ENCODE measurements around the gene EPHB6.

The EPHB6 gene, protein sequence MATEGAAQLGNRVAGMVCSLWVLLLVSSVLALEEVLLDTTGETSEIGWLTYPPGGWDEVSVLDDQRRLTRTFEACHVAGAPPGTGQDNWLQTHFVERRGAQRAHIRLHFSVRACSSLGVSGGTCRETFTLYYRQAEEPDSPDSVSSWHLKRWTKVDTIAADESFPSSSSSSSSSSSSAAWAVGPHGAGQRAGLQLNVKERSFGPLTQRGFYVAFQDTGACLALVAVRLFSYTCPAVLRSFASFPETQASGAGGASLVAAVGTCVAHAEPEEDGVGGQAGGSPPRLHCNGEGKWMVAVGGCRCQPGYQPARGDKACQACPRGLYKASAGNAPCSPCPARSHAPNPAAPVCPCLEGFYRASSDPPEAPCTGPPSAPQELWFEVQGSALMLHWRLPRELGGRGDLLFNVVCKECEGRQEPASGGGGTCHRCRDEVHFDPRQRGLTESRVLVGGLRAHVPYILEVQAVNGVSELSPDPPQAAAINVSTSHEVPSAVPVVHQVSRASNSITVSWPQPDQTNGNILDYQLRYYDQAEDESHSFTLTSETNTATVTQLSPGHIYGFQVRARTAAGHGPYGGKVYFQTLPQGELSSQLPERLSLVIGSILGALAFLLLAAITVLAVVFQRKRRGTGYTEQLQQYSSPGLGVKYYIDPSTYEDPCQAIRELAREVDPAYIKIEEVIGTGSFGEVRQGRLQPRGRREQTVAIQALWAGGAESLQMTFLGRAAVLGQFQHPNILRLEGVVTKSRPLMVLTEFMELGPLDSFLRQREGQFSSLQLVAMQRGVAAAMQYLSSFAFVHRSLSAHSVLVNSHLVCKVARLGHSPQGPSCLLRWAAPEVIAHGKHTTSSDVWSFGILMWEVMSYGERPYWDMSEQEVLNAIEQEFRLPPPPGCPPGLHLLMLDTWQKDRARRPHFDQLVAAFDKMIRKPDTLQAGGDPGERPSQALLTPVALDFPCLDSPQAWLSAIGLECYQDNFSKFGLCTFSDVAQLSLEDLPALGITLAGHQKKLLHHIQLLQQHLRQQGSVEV

DNA sequence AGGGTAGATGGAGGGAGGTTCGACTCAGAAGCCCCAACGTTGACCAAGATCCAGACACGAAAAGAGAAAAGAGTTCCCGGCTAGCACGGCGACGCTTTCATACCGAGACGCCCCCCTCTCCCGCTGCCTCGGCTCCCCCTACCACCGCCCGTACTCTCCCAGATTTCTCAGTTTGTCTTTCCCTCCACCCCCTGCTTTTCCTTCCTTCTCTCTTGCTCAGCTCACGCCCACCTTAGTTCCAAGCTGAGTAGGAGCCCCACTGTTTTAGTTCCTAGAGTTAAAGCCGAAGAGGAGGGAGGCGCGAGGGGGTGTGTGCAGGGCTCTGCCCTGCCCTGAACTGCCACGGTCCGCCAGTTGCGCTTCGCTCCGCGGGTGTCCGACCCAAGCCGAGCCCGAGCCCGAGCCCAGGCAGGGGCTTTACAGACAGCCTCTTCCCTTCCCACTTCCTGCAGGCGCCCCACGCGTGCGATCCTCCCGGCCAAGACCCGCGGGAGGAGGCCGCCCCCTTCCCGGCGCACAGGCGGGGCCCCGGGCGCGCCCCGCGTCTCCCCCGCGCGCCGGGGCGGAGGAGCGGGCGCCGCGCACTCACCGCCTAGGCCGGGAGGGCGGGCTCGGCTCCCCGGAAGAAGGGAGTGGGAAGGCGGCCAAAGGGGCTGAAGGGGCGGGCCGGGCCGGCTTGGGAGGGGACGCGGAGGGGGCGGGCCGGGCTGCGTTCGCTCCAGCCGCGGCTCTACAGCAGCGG is at the start of gene EPHB6:
TSS of gene EPHB6 (plus strand) at position 705 of the 742 bp plus-strand sequence. CDS start 8,152 bp downstream, outside the sequence.
- Mint-ChIP-seq H3K9me3 (no peaks in the 10 kb centered on the region), H3K27ac (peak within 1 kb of the TSS; percentile 93), H3K4me1 (peaks cover 21% of the 10 kb centered on the region), H3K36me3 (no peaks in the 10 kb centered on the region), H3K4me3 (peak within 1 kb of the TSS; percentile 99), H3K27me3 (no peaks in the 10 kb centered on the region)
- DNase-seq (ENCODE audit: low spot score in 2 of 2) (peak; percentile 32 to 61), ATAC-seq (ENCODE audit: low read depth) (peak; percentile 63)

GRCh38 chr7:142805350-142806021 is 49.4 kb upstream of the EPHB6 start:
- Mint-ChIP-seq H3K27ac (peak overlapping the region; percentile 99), H3K4me1 (peaks cover 75% of the 10 kb centered on the region), H3K4me3 (no peak overlapping the region), H3K27me3 (no peaks in the 10 kb centered on the region), H3K9me3 (no peaks in the 10 kb centered on the region), H3K36me3 (peaks cover 37% of the 10 kb centered on the region)
- no peak for ATAC-seq (ENCODE audit: low read depth)
- DNase-seq (ENCODE audit: low spot score in 2 of 2) = no peak

DNA sequence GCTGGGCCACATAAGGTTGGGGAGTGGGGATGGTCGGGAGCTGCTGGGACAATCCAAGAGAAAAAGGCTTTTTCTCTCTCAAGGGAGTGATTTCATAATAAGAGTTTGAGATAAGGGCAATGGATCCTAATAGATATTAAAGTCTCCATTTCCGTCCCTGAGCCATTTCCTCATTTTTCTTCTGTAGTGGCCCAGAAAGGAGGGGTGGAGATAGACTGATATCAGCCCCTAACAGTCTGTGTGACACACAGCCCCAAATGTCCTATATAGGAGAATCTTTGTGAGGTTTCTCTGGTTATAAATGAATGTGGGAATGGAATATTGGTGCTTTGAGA is 48.9 kb upstream of the EPHB6 start:
- peak overlapping the region; percentile 99 for H3K27ac Mint-ChIP-seq
- no peak overlapping the region for H3K4me3 Mint-ChIP-seq
- no peak for DNase-seq (ENCODE audit: low spot score in 2 of 2)
- H3K9me3 Mint-ChIP-seq = no peaks in the 10 kb centered on the region
- no peaks in the 10 kb centered on the region for H3K27me3 Mint-ChIP-seq
- no peak for ATAC-seq (ENCODE audit: low read depth)
- H3K36me3 Mint-ChIP-seq = peaks cover 31% of the 10 kb centered on the region
- peaks cover 72% of the 10 kb centered on the region for H3K4me1 Mint-ChIP-seq

DNA sequence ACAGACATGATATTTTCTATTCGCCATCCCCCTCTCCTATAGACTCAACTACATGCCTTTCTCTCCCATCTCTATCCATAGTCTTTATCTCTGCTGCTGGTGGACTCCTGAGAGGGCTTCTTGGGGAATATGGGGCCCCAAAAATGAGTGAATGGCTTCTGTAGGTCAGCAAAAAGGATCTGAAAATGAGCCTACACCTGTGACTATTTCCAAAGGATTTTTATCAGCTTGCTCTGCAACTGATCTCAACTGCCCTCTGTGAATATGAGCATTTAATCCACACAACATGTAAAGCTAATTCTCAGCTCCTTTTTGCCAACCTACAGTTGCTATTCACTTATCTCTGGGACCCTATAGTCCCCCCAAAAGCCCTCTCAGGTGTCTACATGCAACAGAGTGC is 47.9 kb upstream of the EPHB6 start:
- Mint-ChIP-seq H3K4me3 (peak overlapping the region; percentile 30), H3K36me3 (peaks cover 26% of the 10 kb centered on the region), H3K9me3 (no peaks in the 10 kb centered on the region), H3K27ac (peak overlapping the region; percentile 99), H3K4me1 (peaks cover 75% of the 10 kb centered on the region), H3K27me3 (no peaks in the 10 kb centered on the region)
- DNase-seq (ENCODE audit: low spot score in 2 of 2) (no peak), ATAC-seq (ENCODE audit: low read depth) (no peak)

GRCh38 chr7:142807855-142808460 is 46.9 kb upstream of the EPHB6 start:
- DNase-seq (ENCODE audit: low spot score in 2 of 2) (no peak), ATAC-seq (ENCODE audit: low read depth) (no peak)
- H3K36me3 Mint-ChIP-seq = peaks cover 17% of the 10 kb centered on the region
- no peaks in the 10 kb centered on the region for H3K27me3 Mint-ChIP-seq
- peak overlapping the region; percentile 99 for H3K27ac Mint-ChIP-seq
- peaks cover 77% of the 10 kb centered on the region for H3K4me1 Mint-ChIP-seq
- no peaks in the 10 kb centered on the region for H3K9me3 Mint-ChIP-seq
- peak overlapping the region; percentile 53 for H3K4me3 Mint-ChIP-seq

DNA sequence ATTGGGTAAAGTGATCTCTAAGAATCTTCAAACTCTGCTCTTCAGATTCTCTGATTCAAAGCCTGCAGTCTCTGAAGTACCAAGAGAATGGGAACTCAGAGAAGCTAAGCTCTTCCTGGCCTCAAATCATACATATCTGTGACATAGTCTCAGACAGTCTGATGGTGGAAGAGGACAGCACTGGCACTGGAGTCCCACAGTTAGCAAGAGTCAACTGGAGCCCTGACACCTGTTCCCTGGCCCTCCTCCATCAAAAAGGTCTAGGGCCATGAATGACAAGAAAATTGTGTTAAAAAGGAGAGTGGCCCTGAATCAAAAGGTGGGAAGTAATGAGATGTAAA is 46.4 kb upstream of the EPHB6 start:
- ATAC-seq (ENCODE audit: low read depth) (peak; percentile 19), DNase-seq (ENCODE audit: low spot score in 2 of 2) (no peak)
- Mint-ChIP-seq H3K27ac (peak overlapping the region; percentile 99), H3K4me1 (peaks cover 75% of the 10 kb centered on the region), H3K4me3 (peak overlapping the region; percentile 53), H3K27me3 (no peaks in the 10 kb centered on the region), H3K36me3 (peaks cover 12% of the 10 kb centered on the region), H3K9me3 (no peaks in the 10 kb centered on the region)

DNA sequence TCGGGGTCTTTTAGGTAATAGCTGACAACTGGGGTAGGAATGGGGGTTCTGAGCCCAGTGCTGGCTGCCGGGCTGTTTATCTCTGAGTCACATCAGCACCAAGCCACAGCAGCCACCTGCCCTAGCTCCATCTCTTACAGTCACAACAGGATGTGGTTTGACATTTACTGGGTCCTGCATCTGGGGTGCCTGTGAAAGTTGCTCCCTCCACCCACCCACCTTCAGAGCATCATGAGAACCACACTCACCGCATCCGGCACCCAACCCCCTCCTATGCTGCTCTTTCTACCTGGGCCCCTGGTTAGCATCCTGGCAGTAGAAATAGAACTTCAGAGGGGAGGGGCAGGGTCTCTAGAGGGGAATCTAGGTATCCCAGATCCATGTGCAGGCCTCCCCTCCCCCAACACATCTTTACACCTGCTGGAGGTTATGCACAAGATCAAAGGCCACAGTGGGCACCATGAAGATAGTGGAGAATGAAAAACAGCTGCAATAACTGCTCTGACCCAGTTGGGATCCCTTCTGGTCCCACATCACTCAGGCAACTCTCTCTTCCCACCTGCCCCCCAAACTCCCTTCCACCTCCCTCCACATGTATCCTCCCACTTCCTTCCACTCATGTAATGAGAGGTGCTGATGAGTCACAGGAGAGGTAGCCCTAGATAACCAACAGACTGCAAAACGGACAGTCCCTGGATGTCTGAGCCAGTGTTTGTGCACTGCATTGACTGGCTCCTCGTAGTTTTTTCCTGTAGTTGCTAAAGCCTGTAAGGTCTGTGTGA is 45.9 kb upstream of the EPHB6 start:
- peak overlapping the region; percentile 53 for H3K4me3 Mint-ChIP-seq
- H3K27ac Mint-ChIP-seq = peak overlapping the region; percentile 99
- H3K4me1 Mint-ChIP-seq = peaks cover 76% of the 10 kb centered on the region
- DNase-seq (ENCODE audit: low spot score in 2 of 2) (peak; percentile 73 to 83), ATAC-seq (ENCODE audit: low read depth) (peak; percentile 88)
- peaks cover 11% of the 10 kb centered on the region for H3K36me3 Mint-ChIP-seq
- no peaks in the 10 kb centered on the region for H3K27me3 Mint-ChIP-seq
- no peaks in the 10 kb centered on the region for H3K9me3 Mint-ChIP-seq

DNA sequence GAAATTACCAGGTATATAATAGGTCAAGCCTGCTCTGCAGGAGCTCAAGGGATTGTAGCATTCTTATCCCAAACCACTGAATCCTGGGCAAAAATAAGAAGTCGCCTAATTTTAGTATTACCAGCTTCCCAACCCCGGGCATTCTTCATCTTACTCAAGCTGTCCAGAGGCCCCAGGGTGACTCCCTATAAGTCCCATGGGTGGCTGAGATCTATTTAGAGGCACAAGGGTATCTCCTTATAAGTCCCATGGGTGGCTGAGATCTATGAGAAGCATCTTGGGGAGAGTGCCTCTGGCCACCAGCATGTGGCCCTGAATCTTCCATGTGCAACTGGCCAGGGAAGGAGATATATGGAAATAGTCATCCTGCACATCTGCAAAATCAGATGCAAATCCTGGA is 45.2 kb upstream of the EPHB6 start:
- Mint-ChIP-seq H3K4me3 (peak overlapping the region; percentile 53), H3K9me3 (no peaks in the 10 kb centered on the region), H3K36me3 (peaks cover 6% of the 10 kb centered on the region), H3K4me1 (peaks cover 75% of the 10 kb centered on the region), H3K27me3 (no peaks in the 10 kb centered on the region), H3K27ac (peak overlapping the region; percentile 99)
- DNase-seq (ENCODE audit: low spot score in 2 of 2) = no peak
- no peak for ATAC-seq (ENCODE audit: low read depth)

GRCh38 chr7:142811154-142811737 is 43.6 kb upstream of the EPHB6 start:
- no peaks in the 10 kb centered on the region for H3K27me3 Mint-ChIP-seq

GRCh38 chr7:142812437-142813215 is 42.2 kb upstream of the EPHB6 start:
- H3K4me3 Mint-ChIP-seq = peak overlapping the region; percentile 90
- peaks cover 5% of the 10 kb centered on the region for H3K9me3 Mint-ChIP-seq
- ATAC-seq (ENCODE audit: low read depth) (peak; percentile 31), DNase-seq (ENCODE audit: low spot score in 2 of 2) (peak in 1 of 2 donors; percentile 46)
- peaks cover 14% of the 10 kb centered on the region for H3K36me3 Mint-ChIP-seq
- peak overlapping the region; percentile 99 for H3K27ac Mint-ChIP-seq
- H3K27me3 Mint-ChIP-seq = no peaks in the 10 kb centered on the region
- H3K4me1 Mint-ChIP-seq = peaks cover 62% of the 10 kb centered on the region

More at GRCh38 chr7:142811154-142811737, 43.6 kb upstream of the EPHB6 start:
- Mint-ChIP-seq H3K36me3 (peaks cover 11% of the 10 kb centered on the region), H3K4me1 (peaks cover 71% of the 10 kb centered on the region), H3K9me3 (peaks cover 3% of the 10 kb centered on the region), H3K27ac (peak overlapping the region; percentile 99), H3K4me3 (peak overlapping the region; percentile 37)
- DNase-seq (ENCODE audit: low spot score in 2 of 2) = peak; percentile 54 to 71
- peak; percentile 5 for ATAC-seq (ENCODE audit: low read depth)

DNA sequence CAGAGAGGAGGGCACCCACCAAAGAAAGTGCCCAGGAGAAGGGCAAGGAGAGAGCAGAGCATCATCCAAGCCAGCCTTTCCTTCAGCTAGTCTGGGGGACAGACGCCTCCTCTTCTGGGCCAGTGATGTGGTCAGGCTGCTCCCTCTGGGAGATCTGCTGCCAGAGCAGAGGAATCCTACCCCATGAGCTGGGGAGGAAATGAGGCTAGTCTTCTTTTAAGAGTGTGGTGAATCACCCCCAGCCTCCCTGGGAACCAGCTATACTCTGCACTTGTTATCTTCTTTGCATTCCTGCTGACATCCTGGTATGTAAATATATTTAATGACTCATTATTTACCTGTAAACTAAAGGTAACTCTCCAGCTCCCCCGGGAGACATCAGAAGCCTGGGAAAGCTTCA is 41.6 kb upstream of the EPHB6 start:
- peaks cover 14% of the 10 kb centered on the region for H3K36me3 Mint-ChIP-seq
- H3K9me3 Mint-ChIP-seq = peaks cover 5% of the 10 kb centered on the region
- H3K27ac Mint-ChIP-seq = peak overlapping the region; percentile 99
- peaks cover 57% of the 10 kb centered on the region for H3K4me1 Mint-ChIP-seq
- no peak for DNase-seq (ENCODE audit: low spot score in 2 of 2)
- H3K4me3 Mint-ChIP-seq = peak overlapping the region; percentile 90
- ATAC-seq (ENCODE audit: low read depth) = no peak
- H3K27me3 Mint-ChIP-seq = no peaks in the 10 kb centered on the region
